DMS53 treated with DMSO at 0.1 percent for 48 hours (cell line): ENCODE results near the gene ELP4.
"Not testable (repeated sequence)": the region's sequence is repeated elsewhere in the genome, so short reads cannot be mapped to it uniquely, and the experiment has no call there.

ENCODE experiments used
- DNase-seq: peaks from one replicate; lab custom pipeline; 2025; ENCODE audit not compliant: unreplicated experiment; lab: John Stamatoyannopoulos, UW

ELP4 gene

DNA sequence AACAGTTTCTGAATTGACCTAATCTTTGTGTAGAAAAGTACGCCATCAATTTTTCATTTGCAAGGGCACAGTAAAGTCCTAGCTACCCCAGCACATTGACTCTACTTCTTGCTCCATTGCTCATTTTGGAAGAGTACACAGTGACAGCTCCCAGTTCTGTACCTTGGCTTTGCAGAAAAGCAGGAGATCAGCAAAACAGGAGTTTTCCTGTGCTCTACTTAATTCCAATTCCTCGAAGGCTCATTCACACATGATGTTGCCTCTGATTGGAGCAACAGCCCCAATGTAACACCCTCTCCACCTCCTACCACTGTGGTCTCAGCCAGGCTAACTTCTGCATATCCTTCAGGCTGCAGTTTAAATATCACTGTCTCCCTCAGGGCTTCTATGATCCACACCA lies 182.9 kb downstream of the ELP4 start:
- no peak for DNase-seq

DNA sequence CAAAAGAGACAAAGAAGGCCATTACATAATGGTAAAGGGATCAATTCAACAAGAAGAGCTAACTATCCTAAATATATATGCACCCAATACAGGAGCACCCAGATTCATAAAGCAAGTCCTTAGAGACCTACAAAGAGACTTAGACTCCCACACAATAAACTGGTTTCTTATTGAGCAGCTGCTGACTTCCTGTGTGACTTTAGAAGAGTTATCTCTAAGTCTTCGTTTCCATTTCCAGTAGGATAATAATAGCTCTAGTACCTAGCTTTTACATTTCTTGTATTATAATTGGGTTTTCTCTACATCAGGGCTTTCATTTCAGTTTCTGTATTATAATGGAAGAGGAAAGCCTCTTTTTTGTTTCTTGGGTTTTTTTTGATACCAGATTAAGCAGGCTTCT lies 187.5 kb downstream of the ELP4 start:
- DNase-seq, result not testable (repeated sequence)

DNA sequence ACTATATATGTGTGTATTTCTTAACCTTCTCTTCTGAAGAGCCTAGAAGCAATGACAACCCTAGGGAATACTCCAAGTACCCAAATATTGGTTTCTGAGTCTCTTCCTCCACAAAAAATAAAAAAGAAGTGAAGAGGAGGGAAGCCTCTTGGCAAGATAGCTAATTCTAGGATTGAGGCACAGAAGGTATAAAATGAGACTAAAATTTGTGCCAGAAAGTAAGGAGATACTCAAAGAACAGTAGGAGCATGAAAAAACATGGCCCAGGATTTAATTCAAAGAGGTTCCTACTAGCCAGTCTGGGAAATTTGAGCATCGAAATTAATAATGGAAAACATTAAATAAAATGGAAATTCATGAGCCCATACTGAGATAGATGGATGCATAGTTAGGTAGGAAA lies 189.5 kb downstream of the ELP4 start:
- DNase-seq, result no peak

DNA sequence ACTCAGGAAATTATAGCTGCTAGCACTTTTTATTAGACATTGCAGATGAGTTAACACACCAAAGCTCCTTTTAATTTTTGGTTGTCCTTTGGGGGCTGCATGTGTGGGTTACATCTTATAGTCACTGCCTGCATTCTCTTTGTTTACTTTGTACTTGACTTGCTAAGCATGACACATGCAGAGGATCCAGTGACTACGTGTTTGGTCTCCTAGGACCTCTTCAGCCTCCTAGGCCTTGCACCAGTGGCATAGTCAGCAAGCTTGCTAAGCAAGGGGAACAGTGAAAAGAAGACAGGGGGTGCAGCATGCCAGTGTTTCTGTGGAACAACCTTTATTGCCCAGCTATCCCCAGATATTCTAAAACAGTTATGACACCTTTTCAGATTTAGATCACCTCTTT lies 193.4 kb downstream of the ELP4 start:
- peak; percentile 65 for DNase-seq

DNA sequence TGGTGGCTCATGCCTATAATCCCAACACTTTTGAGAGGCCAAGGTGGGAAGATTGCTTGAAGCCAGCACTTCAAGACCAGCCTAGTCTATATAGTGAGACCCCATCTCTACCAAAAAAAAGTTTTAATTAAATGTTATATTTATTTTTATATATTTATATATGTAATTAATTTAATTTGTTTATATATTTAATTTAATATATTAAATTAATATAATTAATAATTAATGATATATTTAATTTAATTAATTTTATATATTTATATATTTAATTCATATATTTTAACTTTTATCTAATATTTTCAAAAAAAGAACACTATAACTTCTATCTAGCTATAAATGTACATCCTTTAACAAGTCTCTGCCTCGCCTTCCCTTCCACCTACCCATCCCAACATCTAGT lies 196.8 kb downstream of the ELP4 start:
- no peak for DNase-seq

DNA sequence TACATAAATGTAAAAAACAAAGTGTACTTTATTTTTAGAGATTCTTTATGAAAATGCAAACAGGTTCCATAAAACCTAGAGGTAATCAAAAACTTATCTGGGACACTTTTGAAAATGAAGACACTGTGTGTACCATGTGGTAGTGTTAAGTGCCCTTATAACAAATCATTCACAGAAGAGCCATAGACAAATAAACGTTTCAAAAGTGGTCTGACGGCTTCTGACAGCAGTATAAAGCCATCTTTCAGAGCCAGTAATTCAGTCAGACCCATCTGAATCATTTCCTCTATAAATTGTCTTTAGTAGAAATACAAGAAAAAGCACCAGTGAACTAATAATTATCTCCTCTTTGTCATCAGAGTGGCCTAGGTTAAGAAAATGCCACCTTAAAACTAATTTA lies 201.6 kb downstream of the ELP4 start:
- DNase-seq, result peak; percentile 86

DNA sequence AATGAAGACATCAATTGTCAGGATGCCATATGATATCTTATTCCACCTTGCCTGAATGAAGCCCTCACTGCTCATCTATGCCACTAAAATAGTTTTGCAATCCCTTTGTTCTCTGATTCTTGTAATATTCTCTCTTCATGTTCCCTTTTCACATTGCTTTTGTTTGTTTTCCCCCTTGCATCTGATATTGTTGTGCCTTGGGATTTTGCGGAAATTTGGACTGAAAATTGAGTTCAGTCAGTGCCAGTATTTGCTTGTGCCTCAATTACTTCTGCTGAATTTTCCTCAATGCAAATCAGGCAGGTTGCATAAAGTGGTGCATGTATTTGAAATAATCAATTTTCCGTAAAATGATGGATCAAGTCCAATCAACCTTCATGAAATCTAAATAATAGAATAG lies 203.3 kb downstream of the ELP4 start:
- no peak for DNase-seq

DNA sequence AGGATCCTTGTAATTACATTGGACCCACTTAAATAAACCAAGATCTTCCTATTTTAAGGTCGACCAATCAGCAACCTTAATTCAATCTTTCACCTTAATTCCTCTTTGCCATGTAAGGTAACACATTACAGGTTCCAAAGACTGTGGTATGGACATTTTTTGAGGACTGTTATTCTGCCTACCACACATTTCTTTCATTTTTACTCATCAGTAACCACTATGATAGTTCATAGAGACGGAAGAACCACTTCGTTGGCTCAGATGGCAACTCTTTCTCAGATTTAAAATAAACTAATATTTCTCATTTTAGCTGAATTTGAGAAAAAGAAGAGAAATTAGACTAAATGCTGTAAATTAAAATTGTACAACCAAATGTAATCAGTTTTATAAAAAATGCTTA lies 205.3 kb downstream of the ELP4 start:
- DNase-seq, result no peak

DNA sequence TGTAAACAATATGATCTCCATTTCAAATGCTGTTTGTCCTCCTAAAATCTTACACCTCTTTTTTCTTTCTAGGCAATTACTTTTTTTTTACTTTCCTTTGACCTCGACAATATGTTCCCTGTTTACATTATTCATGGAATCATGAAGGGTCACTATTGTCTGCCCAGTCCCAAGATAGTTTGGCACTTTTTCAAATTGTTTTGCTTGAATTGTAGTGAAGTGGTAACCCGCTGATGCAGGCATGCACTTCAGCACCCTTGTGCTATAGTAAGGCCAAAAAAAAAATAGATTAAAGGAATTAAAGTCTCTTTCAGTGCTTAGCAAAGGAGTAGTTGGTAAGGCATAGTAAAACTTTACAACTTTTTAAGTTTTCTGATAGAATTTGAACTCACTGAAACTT lies 210.7 kb downstream of the ELP4 start:
- DNase-seq, result peak; percentile 1

DNA sequence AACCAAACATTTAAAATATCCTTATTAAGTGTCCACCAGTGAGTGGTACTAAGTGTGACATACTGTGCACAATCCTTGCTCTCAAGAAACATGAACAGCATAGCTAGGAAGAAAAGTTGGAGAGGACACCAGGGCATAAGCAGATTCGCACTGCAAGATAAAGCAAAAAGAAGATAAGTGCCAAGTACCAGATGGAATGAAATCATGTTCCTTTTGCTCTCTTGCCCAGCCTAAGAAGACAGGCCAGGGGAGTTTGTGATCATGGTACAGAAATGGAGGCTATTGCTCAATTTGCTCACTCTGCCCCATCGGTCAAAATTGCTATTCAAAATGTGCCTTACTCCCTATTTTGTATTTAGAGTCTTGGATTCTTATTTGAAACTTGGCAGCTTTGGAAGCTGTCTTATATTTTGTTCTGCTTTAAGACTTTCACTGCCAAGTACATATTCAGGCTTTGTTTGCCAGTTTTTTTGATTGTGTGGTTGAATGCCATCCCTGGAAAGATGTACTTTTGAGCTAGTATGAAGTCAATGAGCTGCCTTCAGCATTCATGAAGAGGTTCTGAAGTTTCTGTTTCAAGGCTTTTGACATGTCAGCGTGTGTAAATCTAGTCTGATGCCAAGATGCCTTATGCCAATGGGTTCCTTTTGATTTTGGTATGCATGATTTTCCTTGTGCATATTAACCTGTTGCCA lies 211.3 kb downstream of the ELP4 start:
- DNase-seq, result no peak

DNA sequence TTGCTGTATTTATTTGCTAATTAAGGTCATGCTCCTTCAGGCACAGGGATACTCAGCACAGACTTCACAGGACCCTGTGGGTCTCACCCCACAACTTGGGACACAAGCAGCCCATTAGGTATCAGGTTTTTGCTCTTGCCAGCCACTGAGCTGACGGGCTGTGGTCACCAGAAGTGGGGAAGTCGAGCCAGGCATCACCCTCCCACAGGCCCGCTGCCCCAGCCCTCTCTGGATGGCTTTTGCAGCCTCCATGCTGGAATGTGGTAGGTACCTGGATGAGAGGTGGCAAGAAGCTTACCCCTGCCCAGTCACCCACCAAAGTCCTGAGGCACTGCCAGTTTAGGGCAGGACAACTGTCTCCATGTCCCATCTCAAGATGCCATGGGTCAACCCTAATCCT lies 213.2 kb downstream of the ELP4 start:
- no peak for DNase-seq

DNA sequence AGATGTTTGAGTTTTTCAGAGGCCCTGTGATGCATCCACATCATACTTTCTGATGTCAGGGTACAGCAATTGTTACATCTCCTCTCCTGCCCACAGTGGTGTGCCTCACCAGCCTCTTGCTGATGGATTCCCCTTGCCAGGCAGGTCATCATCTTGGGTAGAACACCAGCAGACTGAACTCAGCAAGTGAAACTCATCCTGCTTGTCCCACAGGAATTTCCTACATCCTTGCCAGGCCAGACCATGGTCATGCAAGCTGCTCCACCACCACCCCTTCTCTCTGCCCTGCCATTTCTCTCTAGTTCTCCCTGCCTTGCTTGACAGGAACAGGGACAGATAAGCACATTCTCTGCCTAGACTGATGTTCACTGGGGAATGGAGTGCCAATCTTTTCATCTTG lies 215.6 kb downstream of the ELP4 start:
- no peak for DNase-seq

DNA sequence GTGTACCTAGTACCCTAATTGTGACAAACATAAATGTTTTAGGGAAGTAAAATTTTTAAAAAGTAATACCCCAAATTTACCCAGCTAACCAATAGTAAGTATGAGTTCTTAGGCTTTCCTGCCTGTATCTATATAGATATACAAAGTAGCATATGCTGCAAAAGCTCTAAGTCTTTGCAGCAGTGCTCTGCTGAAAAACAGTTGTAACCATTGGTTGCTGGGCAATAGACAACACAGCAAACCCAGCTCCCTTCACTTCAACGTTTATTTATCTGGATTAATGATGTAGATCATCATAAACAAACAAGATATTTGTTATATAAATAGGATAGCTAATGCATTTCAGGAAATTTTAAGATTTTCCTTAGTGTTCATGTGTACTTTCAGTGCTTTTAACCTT lies 218.9 kb downstream of the ELP4 start:
- DNase-seq, result no peak

DNA sequence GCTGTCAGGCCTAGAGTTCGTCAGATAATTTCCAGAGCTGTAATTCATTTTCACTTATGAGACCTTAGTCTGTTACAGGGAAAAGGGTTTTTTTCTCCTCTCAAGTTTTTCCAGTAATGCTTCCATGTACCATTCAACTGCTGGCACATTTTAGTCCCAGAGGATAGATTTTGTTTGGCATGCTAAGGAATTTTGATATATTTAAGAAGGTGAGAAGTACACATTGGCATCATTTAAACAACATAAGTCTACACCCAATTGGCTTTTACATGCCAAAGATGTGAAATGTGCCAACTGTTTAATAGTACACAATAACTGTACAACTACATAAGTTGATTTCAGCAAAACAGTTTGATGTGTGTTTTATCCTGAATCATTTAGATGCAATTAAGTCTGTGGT lies 230.6 kb downstream of the ELP4 start:
- no peak for DNase-seq

DNA sequence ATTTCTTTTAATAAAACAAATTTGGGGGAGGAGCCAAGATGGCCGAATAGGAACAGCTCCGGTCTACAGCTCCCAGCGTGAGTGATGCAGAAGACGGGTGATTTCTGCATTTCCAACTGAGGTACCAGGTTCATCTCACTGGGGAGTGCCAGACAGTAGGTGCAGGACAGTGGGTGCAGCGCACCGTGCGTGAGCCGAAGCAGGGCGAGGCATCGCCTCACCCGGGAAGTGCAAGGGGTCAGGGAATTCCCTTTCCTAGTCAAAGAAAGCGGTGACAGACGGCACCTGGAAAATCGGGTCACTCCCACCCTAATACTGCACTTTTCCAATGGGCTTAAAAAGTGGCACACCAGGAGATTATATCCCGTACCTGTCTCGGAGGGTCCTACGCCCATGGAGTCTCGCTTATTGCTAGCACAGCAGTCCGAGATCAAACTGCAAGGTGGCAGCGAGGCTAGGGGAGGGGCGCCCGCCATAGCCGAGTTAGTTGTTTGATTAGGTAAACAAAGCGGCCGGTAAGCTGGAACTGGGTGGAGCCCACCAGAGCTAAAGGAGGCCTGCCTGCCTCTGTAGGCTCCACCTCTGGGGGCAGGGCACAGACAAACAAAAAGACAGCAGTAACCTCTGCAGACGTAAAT lies 231.3 kb downstream of the ELP4 start:
- not testable (repeated sequence) for DNase-seq

DNA sequence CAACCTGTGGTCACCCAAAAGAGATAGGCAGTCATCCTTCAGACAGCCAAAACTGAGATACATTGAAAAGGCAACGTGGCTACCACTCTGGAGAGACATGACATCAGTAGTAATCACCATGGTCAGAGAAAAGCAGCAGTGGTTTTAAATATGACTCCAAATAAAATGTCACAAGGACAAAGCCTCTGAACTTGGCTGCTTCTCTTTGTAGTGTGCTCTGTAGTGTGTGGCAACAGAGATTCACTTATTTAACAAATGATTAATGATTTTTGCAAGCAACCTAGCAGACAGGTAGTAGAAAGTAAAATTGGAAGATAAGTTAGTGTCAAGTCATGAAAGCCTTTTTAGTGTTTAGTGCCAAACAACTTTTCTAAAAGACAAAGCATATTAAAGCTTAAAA lies 238.0 kb downstream of the ELP4 start:
- no peak for DNase-seq

DNA sequence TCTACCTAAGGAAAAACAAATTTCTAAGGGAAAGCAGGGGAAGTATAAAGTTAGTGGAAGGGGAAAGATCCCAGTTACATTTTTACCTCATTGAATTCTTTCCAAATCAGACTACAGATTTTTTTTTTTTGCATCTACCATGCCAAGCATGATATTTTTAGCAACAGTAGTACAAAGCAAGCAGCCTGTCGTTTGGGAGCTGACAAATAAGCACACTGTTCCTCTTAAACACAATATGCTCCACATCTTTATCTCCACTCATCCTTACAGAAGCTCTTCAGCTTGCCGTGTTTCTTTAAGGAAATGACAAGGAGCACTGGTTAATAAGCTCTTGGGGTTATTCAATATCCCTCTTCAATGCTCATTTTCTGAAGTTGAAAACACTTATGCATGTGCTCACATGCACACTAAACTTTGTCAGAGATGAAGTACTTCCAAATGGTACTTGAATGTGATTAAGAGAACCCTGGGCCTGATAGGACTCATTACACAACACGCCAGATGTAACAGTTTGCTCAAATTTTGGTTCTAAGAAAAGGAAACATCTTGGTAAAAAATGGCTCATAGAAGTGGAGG lies 247.8 kb downstream of the ELP4 start:
- DNase-seq, result no peak

DNA sequence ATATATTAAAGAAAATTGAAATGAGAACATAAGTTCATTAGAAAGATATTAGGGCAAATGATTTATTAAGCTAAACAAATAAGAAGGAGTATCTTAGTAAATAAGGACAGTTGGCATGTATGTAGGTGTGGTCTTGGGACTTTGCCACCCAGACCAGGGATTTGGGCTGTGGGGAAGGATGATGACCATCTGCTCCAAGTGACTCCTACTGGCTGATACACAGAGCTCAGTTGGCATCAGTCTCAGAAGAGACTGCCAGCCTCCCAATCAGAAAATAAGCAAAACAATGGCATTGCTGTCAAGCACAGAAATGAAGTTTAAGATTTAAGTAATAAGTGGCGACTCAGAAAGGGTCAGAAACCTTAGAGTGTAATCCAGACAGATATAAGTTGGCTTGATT lies 252.1 kb downstream of the ELP4 start:
- DNase-seq, result no peak

DNA sequence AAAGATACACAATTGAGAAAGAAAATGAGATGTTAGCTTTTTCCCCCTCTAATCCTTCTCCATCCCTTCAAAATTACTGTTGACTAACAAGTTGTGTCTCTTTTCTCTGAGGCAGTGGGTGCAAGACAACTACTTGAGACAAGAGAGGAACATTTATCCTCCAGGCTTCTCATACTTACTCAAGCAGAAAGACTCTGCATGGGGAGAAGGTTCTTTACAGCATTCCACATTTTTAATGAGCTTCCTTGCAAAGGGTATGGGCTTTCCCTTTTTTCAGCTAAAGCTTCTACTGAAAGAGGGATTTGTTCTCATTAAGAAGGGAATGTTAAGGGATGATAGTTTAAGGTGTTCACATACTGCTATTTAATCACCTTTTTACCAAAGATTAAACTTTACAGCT lies 253.7 kb downstream of the ELP4 start:
- no peak for DNase-seq

DNA sequence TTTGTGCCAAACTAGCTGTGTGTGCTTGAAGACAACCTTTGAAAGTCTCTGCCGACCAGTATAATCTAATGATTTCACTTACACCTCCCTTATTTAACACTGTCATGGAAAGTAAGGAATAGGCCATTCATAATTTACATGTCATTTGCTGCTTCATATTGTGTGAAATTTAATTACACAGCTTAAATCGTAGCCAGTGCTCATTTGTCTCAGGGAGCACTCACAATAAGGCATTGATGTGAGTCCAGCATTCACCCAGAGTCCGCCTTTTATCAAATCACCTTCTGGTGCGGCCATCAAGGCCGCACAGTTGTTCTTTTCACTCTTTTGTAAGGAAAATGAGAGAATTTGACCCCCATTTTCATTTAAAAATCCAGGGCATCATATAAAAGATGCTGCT lies 254.7 kb downstream of the ELP4 start:
- DNase-seq, result no peak

DNA sequence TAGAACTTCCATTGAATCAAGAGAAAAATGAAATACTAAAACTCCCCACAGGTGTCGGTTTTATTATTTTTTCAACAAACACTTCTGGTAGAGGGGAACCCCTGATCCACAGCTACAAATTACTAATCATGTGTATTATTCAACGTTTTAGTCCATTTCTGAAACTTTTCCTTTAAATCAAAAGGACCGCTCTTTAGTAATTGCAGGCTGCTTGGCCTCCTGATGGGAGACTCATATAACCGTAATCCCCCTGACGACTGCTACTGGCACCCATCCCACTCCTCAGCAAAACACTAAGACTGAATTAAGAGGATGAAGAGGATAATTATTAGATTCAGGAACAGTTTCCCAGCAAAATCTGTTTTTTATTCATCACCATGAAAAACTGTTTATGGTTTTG lies 255.2 kb downstream of the ELP4 start:
- no peak for DNase-seq

DNA sequence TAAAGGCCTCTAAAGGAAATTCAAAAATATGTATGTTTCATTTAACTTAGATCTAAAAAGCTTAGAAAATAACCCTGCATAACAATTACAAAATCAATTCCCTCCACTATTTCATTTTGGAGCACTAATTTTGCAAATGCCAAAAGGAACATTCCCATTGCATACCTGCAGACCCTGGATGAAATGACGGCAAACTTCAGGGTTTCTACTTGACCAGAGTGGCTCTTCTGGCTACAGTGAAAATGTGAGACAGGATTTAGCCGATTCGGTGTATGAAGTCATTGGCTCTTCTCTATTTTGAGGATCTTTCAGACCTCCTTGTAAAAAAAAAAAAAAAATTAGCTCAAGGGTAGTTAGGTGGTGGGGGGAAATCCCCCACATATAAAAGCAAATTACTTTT lies 257.5 kb downstream of the ELP4 start:
- no peak for DNase-seq

DNA sequence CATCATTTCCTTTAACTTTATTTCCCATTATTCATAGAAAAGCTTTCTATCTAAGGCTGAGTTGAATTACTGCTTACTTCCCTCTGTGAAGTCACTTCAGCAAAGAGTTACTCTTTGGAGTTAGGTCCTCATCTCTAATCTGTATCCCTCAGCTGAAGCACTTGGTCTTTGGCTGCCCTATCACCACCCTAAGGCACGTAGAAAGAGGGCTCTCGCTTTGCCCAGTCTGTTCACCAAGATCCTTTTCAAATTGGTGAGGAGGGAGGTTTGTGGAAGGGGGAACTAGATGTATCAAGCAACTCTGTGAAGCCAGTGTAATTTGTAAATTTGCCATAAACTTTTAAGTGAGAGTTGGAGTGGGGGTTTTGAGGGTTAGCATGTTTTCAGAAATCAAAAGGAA lies 258.1 kb downstream of the ELP4 start:
- no peak for DNase-seq
